Activated CD8-positive, alpha-beta T cell treated with anti-CD3 and anti-CD28 coated beads for 36 hours (primary cell): ENCODE data around the gene MYORG. TPM values are rescaled to one million over a fixed set of nuclear protein-coding genes. Genes with fewer than 3 reads are reported as not detected.

Experiments
- ATAC-seq: fragments of 200-7000 bp; cut with Tn5 transposase; one replicate; pipeline ENCODE4 v1.10.0; 2021; ENCODE audit warnings: mild to moderate bottlenecking, moderate library complexity
- CTCF ChIA-PET: fragments of 350-600 bp; sonication (Branson Sonifier 250); formaldehyde crosslinking; loops from one replicate; lab custom pipeline; 2021; ENCODE audit warnings: antibody characterized with exemption; lab: Charles Lee
- POLR2A ChIA-PET: fragments of 350-600 bp; sonication (Branson Sonifier 250); formaldehyde crosslinking; loops from one replicate; lab custom pipeline; 2021; ENCODE audit warnings: antibody characterized with exemption; lab: Charles Lee
- DNase-seq: peaks from one replicate; pipeline ENCODE4 v3.0.0-alpha.2; 2020
- H3K27ac Mint-ChIP-seq: one replicate; pipeline ENCODE4 v1.8.0; 2021; ENCODE audit warnings: mild to moderate bottlenecking, mixed read lengths
- H3K27me3 Mint-ChIP-seq: one replicate; pipeline ENCODE4 v1.8.0; 2021; ENCODE audit warnings: mixed read lengths
- H3K36me3 Mint-ChIP-seq: one replicate; pipeline ENCODE4 v1.8.0; 2021; ENCODE audit warnings: low read depth, mixed read lengths
- H3K4me1 Mint-ChIP-seq: one replicate; pipeline ENCODE4 v1.8.0; 2021; ENCODE audit warnings: low read depth, mixed read lengths
- H3K4me3 Mint-ChIP-seq: one replicate; pipeline ENCODE4 v1.8.0; 2021; ENCODE audit warnings: mild to moderate bottlenecking, moderate library complexity, mixed read lengths
- H3K9me3 Mint-ChIP-seq: one replicate; pipeline ENCODE4 v1.8.0; 2021; ENCODE audit warnings: mixed read lengths
- intact Hi-C: fragments of 100-400 bp; cut with micrococcal nuclease; formaldehyde crosslinking; loops from one replicate; pipeline ENCODE4 v1.10.0; 2022
- total RNA-seq, 2 experiments: library from RNA; stranded (reverse); gene quantifications; one replicate each; pipeline ENCODE4 v1.2.3, GENCODE V29; 2021
- TF ChIP-seq, protein P1 (sequence below): fragments of 200-600 bp; IDR thresholded peaks from one replicate; pipeline ENCODE4 v1.8.0; 2022; ENCODE audit warnings: antibody characterized with exemption, mild to moderate bottlenecking

Gene MYORG
- total RNA-seq, 2 experiments from 2014 or later: 4.1 to 5.5 TPM

DNA sequence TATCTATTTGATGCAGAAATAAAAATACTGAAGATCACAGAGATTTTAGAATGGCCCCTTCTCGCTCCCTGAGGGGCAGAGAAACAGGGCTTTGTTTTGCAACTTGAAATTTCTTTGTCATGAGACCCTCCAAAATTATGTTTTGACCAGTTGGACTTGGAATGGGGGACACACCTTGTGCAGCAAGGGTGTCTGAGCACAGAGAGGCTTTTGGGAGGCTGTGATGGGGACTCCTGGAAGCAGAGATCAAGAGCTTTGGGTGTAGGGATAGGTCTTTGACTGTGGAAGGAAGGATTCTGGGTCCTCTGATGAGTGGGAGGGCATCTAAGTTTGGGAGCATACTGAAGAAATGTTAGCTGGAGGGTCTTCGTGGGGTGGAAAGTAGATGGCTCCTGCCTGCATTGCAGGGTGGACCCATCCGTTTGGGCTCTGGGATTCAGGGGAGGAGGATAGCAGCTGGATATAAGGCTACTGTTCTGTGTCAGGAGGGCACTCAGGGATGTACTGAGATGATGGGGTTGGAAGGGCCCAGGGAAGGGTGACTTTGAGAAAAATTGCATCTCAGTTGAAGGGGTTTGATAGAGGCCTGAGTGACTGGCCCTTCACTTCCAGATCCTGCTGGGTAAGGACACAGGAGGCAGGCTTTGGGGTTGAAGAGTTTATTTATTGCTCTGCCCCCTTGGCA is 1.8 kb upstream of the MYORG start:
- no peak for DNase-seq
- ChIA-PET CTCF (interaction anchor here (0.7 to 9.4 kb wide), 16 partner anchors 10 to 564 kb away, joined by 3 to 117 read pairs (median 6); no protein-coding TSS in a partner anchor), POLR2A (interaction anchor here (0.6 to 1.9 kb wide), 4 partner anchors 14 to 90 kb away, joined by 3 to 14 read pairs (median 4); no protein-coding TSS in a partner anchor)
- Mint-ChIP-seq H3K9me3 (no peaks in the 10 kb centered on the region), H3K4me3 (no peak overlapping the region), H3K27ac (no peak overlapping the region), H3K36me3 (no peaks in the 10 kb centered on the region), H3K4me1 (peaks cover 30% of the 10 kb centered on the region), H3K27me3 (no peaks in the 10 kb centered on the region)
- TF ChIP-seq, protein P1, sequence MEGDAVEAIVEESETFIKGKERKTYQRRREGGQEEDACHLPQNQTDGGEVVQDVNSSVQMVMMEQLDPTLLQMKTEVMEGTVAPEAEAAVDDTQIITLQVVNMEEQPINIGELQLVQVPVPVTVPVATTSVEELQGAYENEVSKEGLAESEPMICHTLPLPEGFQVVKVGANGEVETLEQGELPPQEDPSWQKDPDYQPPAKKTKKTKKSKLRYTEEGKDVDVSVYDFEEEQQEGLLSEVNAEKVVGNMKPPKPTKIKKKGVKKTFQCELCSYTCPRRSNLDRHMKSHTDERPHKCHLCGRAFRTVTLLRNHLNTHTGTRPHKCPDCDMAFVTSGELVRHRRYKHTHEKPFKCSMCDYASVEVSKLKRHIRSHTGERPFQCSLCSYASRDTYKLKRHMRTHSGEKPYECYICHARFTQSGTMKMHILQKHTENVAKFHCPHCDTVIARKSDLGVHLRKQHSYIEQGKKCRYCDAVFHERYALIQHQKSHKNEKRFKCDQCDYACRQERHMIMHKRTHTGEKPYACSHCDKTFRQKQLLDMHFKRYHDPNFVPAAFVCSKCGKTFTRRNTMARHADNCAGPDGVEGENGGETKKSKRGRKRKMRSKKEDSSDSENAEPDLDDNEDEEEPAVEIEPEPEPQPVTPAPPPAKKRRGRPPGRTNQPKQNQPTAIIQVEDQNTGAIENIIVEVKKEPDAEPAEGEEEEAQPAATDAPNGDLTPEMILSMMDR: no peak
- ATAC-seq: no peak
- intact Hi-C loops: loop anchor here (1.0 to 10.0 kb wide), 3 partner anchors 50 to 334 kb away; partner anchors contain the start of gene UBAP2

DNA sequence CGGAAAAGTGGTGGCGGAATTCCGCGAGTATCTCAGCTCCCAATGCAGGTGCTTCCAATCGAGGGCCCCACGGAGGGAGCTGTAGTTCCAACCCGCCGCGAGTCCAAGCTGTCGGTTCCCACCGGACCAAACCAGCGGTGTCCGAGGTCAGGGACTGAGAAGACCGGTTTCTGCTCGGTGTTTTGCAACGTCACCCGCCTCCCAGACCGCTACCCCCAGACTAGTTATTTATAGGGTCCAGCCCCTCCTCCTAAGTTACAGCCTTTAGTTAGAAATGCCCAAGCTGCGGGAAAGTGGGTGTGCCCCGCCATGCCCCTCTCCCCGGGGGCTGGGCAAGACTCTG is 677 bp upstream of the MYORG start:
- Mint-ChIP-seq H3K4me1 (peaks cover 30% of the 10 kb centered on the region), H3K4me3 (peak overlapping the region; percentile 87), H3K27me3 (no peaks in the 10 kb centered on the region), H3K9me3 (no peaks in the 10 kb centered on the region), H3K27ac (no peak overlapping the region), H3K36me3 (peaks cover 6% of the 10 kb centered on the region)
- TF ChIP-seq, protein P1: no peak
- DNase-seq: peak; percentile 23
- POLR2A ChIA-PET: interaction anchor here (0.7 to 2.5 kb wide), 4 partner anchors 47 to 329 kb away, joined by 3 to 10 read pairs (median 7); partner anchors contain the start of gene UBAP2
- intact Hi-C loops: loop anchor here (5.0 to 10.0 kb wide), 2 partner anchors 120 to 333 kb away; partner anchors contain the start of gene UBAP2
- CTCF ChIA-PET: interaction anchor here (0.7 to 9.4 kb wide), 13 partner anchors 11 to 332 kb away, joined by 3 to 117 read pairs (median 3); partner anchors contain the start of gene RPP25L
- ATAC-seq: no peak

DNA sequence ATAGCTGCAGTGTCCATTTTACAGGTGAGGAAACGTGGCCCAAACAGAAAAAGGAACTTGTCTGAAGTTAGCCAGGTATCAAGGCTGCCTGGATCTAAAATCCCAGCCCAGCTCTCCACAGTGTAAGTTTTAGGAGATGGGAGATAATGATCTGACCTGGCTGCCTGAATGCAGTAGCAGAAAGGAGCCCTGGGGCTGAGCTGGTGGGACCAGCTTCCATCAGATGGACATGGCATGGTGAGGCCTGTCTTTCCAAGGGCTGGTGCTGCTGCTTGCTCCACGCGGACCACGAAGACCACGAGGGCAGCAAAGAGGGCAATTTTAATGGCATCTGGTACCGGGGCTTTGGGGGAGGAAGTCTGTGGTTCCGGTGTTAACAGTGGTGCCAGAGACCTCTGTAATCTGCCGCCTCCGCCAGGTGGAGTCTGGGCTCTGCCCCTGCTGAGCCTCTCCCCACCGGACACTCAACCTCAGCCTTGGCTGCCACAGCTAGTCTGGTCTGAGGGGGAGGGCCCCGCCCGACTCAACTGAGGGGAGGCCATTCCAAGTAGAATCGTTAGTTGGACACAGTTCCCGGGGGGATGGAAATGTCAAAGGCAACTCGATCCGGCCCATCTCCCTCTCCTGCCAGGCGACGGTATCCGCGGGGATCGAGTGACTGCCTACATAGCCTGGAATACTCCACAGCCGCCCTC is 650 bp downstream of the MYORG start:
- H3K4me3 Mint-ChIP-seq: peak overlapping the region; percentile 87
- ATAC-seq: peak; percentile 13
- H3K9me3 Mint-ChIP-seq: peaks cover 3% of the 10 kb centered on the region
- H3K4me1 Mint-ChIP-seq: peaks cover 27% of the 10 kb centered on the region
- peak overlapping the region; percentile 82 for H3K27ac Mint-ChIP-seq
- TF ChIP-seq, protein P1: no peak
- H3K36me3 Mint-ChIP-seq: peaks cover 14% of the 10 kb centered on the region
- ChIA-PET POLR2A (interaction anchor here (1.2 to 2.5 kb wide), 4 partner anchors 40 to 203 kb away, joined by 3 to 10 read pairs (median 6); no protein-coding TSS in a partner anchor), CTCF (interaction anchor here (1.2 to 9.4 kb wide), 5 partner anchors 11 to 303 kb away, joined by 3 to 117 read pairs (median 10); no protein-coding TSS in a partner anchor)
- intact Hi-C loops: loop anchor here (5.0 to 10.0 kb wide), 2 partner anchors 119 to 331 kb away; partner anchors contain the start of gene UBAP2
- no peaks in the 10 kb centered on the region for H3K27me3 Mint-ChIP-seq
- DNase-seq: peak; percentile 75

DNA sequence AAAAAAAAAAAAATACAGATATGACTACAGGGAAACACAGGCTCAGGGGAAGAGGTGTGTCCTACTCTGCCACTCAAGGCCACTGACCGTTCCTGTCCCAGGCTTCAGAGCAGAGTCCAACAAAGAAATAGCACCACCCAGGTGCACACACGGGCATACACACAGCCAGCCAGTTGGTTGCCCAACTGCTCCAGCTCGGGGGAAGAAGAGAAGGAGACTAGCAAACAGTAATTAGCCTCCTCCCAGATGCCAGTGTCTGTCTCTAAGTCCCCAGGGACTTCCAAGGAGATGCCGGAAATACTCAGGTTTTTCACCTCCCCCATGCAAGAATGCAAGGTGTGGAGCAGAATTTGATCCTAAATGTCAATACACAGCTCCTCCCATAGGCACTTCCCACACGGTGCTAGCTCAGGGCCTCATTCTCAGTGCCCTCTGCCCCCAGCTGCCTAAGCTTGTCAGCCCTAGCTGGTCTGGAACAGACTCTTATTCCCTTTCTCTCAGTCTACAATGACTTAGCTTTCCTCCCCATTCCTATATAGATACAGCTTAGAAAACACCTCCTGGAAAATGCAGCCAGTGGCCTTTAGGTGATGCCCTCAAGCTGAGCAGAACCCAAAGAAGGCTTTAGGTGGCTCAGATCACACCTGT is 1.7 kb downstream of the MYORG start:
- intact Hi-C loops: loop anchor here (5.0 to 10.0 kb wide), 2 partner anchors 118 to 330 kb away; partner anchors contain the start of gene UBAP2
- TF ChIP-seq, protein P1: no peak
- ChIA-PET CTCF (interaction anchor here (0.6 to 9.4 kb wide), 4 partner anchors 10 to 363 kb away, joined by 3 to 117 read pairs (median 20); no protein-coding TSS in a partner anchor), POLR2A (interaction anchor here (1.2 to 2.5 kb wide), 2 partner anchors 45 to 204 kb away, joined by 4 to 10 read pairs; no protein-coding TSS in a partner anchor)
- DNase-seq: no peak
- Mint-ChIP-seq H3K27me3 (no peaks in the 10 kb centered on the region), H3K4me3 (peak overlapping the region; percentile 87), H3K9me3 (peaks cover 3% of the 10 kb centered on the region), H3K36me3 (peaks cover 21% of the 10 kb centered on the region), H3K4me1 (peaks cover 28% of the 10 kb centered on the region), H3K27ac (no peak overlapping the region)
- ATAC-seq: no peak
